Tibial nerve (tissue), 4 donors: ENCODE results near the gene ZNF800. TPM values are rescaled to one million over a fixed set of nuclear protein-coding genes. Genes with fewer than 3 reads are reported as not detected.

ENCODE experiments used
- DNase-seq, 2 donors: peaks; one replicate each; pipeline ENCODE4 v3.0.0-alpha.2; 2019; ENCODE audit warnings: low spot score in 2 of 2
- H3K27ac ChIP-seq, 4 donors: fragments of 200-600 bp; sonication (generic) in 3 of 4; one replicate each; pipeline ENCODE4 v1.5.1; 2017 to 2019; ENCODE audit warnings: mild to moderate bottlenecking in 1 of 4
- H3K27me3 ChIP-seq, 2 donors: fragments of 200-600 bp; sonication (generic) in 1 of 2; one replicate each; pipeline versions ENCODE4 v1.5.1 to v1.6.0; 2017 to 2019
- H3K36me3 ChIP-seq, 3 donors: fragments of 200-600 bp; sonication (generic); one replicate each; pipeline ENCODE4 v1.5.1; 2018 to 2019
- H3K4me1 ChIP-seq, 4 donors: fragments of 200-600 bp; sonication (generic) in 3 of 4; one replicate each; pipeline ENCODE4 v1.5.1; 2017 to 2019
- H3K4me3 ChIP-seq, 4 donors: fragments of 200-600 bp; sonication (generic) in 3 of 4; one replicate each; pipeline ENCODE4 v1.5.1; 2017 to 2019; ENCODE audit warnings: mild to moderate bottlenecking in 1 of 4, moderate library complexity in 1 of 4
- H3K9me3 ChIP-seq, 4 donors: fragments of 200-600 bp; sonication (generic) in 3 of 4; one replicate each; pipeline ENCODE4 v1.5.1; 2017 to 2019
- CTCF ChIP-seq, 5 experiments: fragments of 200-600 bp in 3 of 5; fragments of 450-650 bp in 2 of 5; sonication (generic) in 3 of 5; IDR thresholded peaks; one replicate each; pipeline ENCODE4 v1.5.1; 2016 to 2019; ENCODE audit warnings: antibody characterized with exemption in 5 of 5, mild to moderate bottlenecking in 3 of 5, moderate library complexity in 2 of 5
- EP300 ChIP-seq, 2 donors: sonication (generic); formaldehyde crosslinking; IDR thresholded peaks; one replicate each; pipeline ENCODE4 v1.6.1; 2017; ENCODE audit warnings: antibody characterized with exemption in 2 of 2, mild to moderate bottlenecking in 1 of 2
- POLR2A ChIP-seq, 2 donors: fragments of 450-650 bp; IDR thresholded peaks; one replicate each; pipeline ENCODE4 v1.6.1; 2017; ENCODE audit warnings: antibody characterized with exemption in 2 of 2, mild to moderate bottlenecking in 2 of 2, moderate library complexity in 2 of 2
- WGBS, 2 donors: methylation state at CpG; one replicate each; pipeline ENCODE4 v1.1.5; 2018; 5-methylcytosine and 5-hydroxymethylcytosine counted together
- total RNA-seq, 4 donors: library from RNA; depleted of rRNA; stranded (reverse); fragments of >200 nt; gene quantifications; one replicate each; pipeline ENCODE4 v1.1.0, GENCODE V29; 2016

The ZNF800 gene
- total RNA-seq, 4 donors from 2014 or later = 27.3 to 50.0 (median 33.9) TPM

- 40 to 45% methylated on average over 1 of the region's 1 CpG for WGBS, 2 donors
- Histone ChIP-seq H3K36me3 (peaks cover 0 to 28% (median 0%) of the 10 kb centered on the region in 3 donors), H3K4me1 (peaks cover 0 to 34% (median 0%) of the 10 kb centered on the region in 4 donors), H3K9me3 (no peaks in the 10 kb centered on the region), H3K27ac (no peak overlapping the region), H3K27me3 (no peaks in the 10 kb centered on the region), H3K4me3 (no peak overlapping the region)
- DNase-seq = no peak
- TF ChIP-seq POLR2A (IDR thresholded peaks at IDR 0.05) = no peak
- TF ChIP-seq EP300 (IDR thresholded peaks at IDR 0.05) = no peak
- TF ChIP-seq CTCF (IDR thresholded peaks at IDR 0.05) = no peak
Observed at GRCh38 chr7:127377425-127377824, 15.1 kb downstream of the ZNF800 start.

GRCh38 chr7:127375631-127376030, 16.9 kb downstream of the ZNF800 start:
- DNase-seq = no peak
- Histone ChIP-seq H3K27ac (no peak overlapping the region), H3K9me3 (no peaks in the 10 kb centered on the region), H3K4me1 (peaks cover 0 to 22% (median 0%) of the 10 kb centered on the region in 4 donors), H3K36me3 (peaks cover 0 to 41% (median 0%) of the 10 kb centered on the region in 3 donors), H3K27me3 (no peaks in the 10 kb centered on the region), H3K4me3 (no peak overlapping the region)
- TF ChIP-seq EP300 (IDR thresholded peaks at IDR 0.05) (no peak), CTCF (IDR thresholded peaks at IDR 0.05) (no peak), POLR2A (IDR thresholded peaks at IDR 0.05) (no peak)
- 95 to 100% methylated on average over 1 of the region's 1 CpG for WGBS, 2 donors

- no peak for DNase-seq
- Histone ChIP-seq H3K27me3 (no peaks in the 10 kb centered on the region), H3K4me1 (peaks cover 0 to 7% (median 0%) of the 10 kb centered on the region in 4 donors), H3K36me3 (peaks cover 0 to 68% (median 0%) of the 10 kb centered on the region in 3 donors), H3K4me3 (no peak overlapping the region), H3K9me3 (no peaks in the 10 kb centered on the region), H3K27ac (no peak overlapping the region)
- TF ChIP-seq CTCF (IDR thresholded peaks at IDR 0.05) (no peak), EP300 (IDR thresholded peaks at IDR 0.05) (no peak), POLR2A (IDR thresholded peaks at IDR 0.05) (no peak)
- 92 to 97% methylated on average over 2 of the region's 2 CpGs for WGBS, 2 donors
Observed at GRCh38 chr7:127367679-127368078, 24.8 kb downstream of the ZNF800 start.

- Histone ChIP-seq H3K4me1 (peaks cover 0 to 7% (median 0%) of the 10 kb centered on the region in 4 donors), H3K4me3 (no peak overlapping the region), H3K27ac (no peak overlapping the region), H3K9me3 (no peaks in the 10 kb centered on the region), H3K27me3 (no peaks in the 10 kb centered on the region), H3K36me3 (peaks cover 0 to 60% (median 0%) of the 10 kb centered on the region in 3 donors)
- TF ChIP-seq POLR2A (IDR thresholded peaks at IDR 0.05) (no peak), CTCF (IDR thresholded peaks at IDR 0.05) (no peak), EP300 (IDR thresholded peaks at IDR 0.05) (no peak)
- 92 to 94% methylated on average over 2 of the region's 2 CpGs for WGBS, 2 donors
- no peak for DNase-seq
Observed at GRCh38 chr7:127366680-127367079, 25.8 kb downstream of the ZNF800 start.

- Histone ChIP-seq H3K27me3 (no peaks in the 10 kb centered on the region), H3K27ac (no peak overlapping the region), H3K9me3 (no peaks in the 10 kb centered on the region), H3K4me1 (peaks cover 0 to 7% (median 0%) of the 10 kb centered on the region in 4 donors), H3K36me3 (peaks cover 0 to 61% (median 0%) of the 10 kb centered on the region in 3 donors), H3K4me3 (no peak overlapping the region)
- TF ChIP-seq POLR2A (IDR thresholded peaks at IDR 0.05) = no peak
- no peak for TF ChIP-seq CTCF (IDR thresholded peaks at IDR 0.05)
- TF ChIP-seq EP300 (IDR thresholded peaks at IDR 0.05) = no peak
- WGBS, 2 donors = 88 to 92% methylated on average over 2 of the region's 2 CpGs
- no peak for DNase-seq
Observed at GRCh38 chr7:127365957-127366315, 26.6 kb downstream of the ZNF800 start.
